ENCODE results near the gene CHERP. TPM values are rescaled to one million over a fixed set of nuclear protein-coding genes. Genes with fewer than 3 reads are reported as not detected.

The CHERP gene
- total RNA-seq, 4 donors from 2014 or later = 9.8 to 22.5 (median 12.6) TPM

- Histone ChIP-seq H3K27ac (peak overlapping the region; percentile 50 to 84 (median 58)), H3K4me1 (peaks cover 0 to 97% (median 76%) of the 10 kb centered on the region in 4 donors), H3K27me3 (no peaks in the 10 kb centered on the region), H3K4me3 (peak overlapping the region in 2 of 4 donors; percentile 16 to 28), H3K36me3 (no peaks in the 10 kb centered on the region), H3K9me3 (no peaks in the 10 kb centered on the region)
- no peak for DNase-seq (ENCODE audit: low spot score in 2 of 2)
- WGBS, 2 donors = 74 to 77% methylated on average over 13 of the region's 13 CpGs
- TF ChIP-seq POLR2A (IDR thresholded peaks at IDR 0.05) (no peak), EP300 (IDR thresholded peaks at IDR 0.05) (no peak)
- TF ChIP-seq, protein P1, sequence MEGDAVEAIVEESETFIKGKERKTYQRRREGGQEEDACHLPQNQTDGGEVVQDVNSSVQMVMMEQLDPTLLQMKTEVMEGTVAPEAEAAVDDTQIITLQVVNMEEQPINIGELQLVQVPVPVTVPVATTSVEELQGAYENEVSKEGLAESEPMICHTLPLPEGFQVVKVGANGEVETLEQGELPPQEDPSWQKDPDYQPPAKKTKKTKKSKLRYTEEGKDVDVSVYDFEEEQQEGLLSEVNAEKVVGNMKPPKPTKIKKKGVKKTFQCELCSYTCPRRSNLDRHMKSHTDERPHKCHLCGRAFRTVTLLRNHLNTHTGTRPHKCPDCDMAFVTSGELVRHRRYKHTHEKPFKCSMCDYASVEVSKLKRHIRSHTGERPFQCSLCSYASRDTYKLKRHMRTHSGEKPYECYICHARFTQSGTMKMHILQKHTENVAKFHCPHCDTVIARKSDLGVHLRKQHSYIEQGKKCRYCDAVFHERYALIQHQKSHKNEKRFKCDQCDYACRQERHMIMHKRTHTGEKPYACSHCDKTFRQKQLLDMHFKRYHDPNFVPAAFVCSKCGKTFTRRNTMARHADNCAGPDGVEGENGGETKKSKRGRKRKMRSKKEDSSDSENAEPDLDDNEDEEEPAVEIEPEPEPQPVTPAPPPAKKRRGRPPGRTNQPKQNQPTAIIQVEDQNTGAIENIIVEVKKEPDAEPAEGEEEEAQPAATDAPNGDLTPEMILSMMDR (IDR thresholded peaks at IDR 0.05) = no peak
Observed at GRCh38 chr19:16585094-16585801, 43.0 kb upstream of the CHERP start.

DNA sequence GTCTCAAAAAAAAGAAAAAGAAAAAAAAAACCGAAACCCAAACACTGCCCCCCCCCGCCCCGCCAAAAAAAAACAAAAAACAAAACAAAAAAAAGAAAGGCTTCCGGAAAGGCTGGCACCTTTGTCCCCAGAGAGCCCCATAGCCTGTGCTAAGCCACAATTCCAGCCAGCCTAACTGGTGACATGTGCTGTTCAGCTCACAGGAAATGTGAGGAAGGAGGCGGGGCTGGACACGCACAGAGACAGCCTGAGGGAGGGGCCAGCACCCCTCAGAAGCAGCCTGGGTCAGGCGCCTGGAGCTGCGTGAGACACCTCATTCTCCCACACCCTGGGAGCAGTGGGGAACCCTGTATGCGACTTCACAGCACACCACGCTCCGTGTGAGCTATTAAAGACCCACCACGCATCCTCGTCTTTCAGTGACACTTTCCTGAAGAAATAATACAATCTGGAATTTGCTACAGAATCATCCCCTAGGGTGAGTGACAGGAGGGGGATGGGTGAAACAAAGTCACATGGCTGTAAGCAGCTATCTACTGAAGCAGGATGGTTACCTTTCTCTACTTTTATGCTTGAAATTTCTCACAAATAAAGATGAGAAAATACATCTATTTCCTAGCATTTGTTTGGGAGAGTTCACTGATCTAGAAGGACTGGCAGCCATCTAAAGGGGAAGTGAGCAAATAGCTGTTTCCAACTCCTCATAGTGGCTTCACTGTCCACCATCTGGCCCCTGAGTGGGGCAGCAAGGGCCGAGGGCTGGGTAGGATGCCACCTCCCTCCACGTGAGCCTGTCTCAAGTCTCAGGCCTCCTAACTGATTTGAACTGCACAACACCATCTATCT, 42.2 kb upstream of the CHERP start:
- H3K27ac ChIP-seq = peak overlapping the region; percentile 50 to 84 (median 60)
- DNase-seq (ENCODE audit: low spot score in 2 of 2) = peak; percentile 67 to 84
- TF ChIP-seq, protein P1 (IDR thresholded peaks at IDR 0.05) = no peak
- peak in 1 of 2 donors; percentile 61 for TF ChIP-seq EP300 (IDR thresholded peaks at IDR 0.05)
- TF ChIP-seq POLR2A (IDR thresholded peaks at IDR 0.05) = peak in 1 of 2 donors; percentile 63
- peak overlapping the region in 2 of 4 donors; percentile 16 to 28 for H3K4me3 ChIP-seq
- peaks cover 0 to 97% (median 68%) of the 10 kb centered on the region in 4 donors for H3K4me1 ChIP-seq
- 5 to 7% methylated on average over 15 of the region's 15 CpGs for WGBS, 2 donors
- H3K27me3 ChIP-seq = no peaks in the 10 kb centered on the region
- H3K9me3 ChIP-seq = no peaks in the 10 kb centered on the region
- H3K36me3 ChIP-seq = no peaks in the 10 kb centered on the region

DNA sequence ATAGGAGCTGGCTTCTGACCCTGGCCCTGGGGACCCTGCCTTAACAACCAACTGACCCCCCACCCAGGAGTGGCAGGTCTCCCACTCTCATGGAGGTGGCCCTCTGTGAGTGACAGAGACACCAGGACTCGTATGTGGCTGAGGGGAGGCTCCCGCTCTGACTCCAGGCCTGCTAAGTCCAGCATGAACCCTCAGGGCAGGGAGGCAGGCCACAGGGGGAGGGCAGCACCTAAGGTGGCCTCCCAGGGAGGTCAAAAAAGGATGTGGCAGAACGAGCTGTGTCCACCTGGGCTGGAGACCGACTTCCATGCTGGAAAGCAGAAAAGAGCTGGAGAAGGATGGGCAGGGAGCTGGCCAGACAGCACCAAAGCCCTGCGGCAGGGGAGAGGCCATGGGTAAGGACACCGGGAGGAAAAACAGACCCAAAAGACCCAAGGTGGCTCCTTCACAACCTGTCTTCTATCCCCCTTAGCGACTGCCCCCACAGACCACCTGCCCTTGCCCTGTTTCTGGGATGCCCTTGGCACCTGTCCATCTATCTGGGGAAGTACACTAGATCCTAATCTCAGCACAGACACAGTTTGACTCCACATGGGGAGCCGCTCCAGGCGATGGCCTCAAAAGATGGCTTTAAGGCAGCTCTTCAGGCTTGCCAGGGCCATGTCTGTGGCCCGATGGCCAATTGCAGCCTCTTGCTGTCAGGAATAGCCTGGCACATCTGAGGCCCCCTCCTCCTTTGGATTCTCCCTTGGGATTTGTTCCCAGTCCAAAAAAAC, 40.4 kb upstream of the CHERP start:
- Histone ChIP-seq H3K4me3 (no peak overlapping the region), H3K36me3 (peaks cover 0 to 16% (median 9%) of the 10 kb centered on the region in 3 donors), H3K27me3 (no peaks in the 10 kb centered on the region), H3K4me1 (peaks cover 0 to 80% (median 51%) of the 10 kb centered on the region in 4 donors), H3K27ac (peak overlapping the region in 1 of 4 donors; percentile 84), H3K9me3 (no peaks in the 10 kb centered on the region)
- DNase-seq (ENCODE audit: low spot score in 2 of 2) = no peak
- WGBS, 2 donors = 83 to 91% methylated on average over 7 to 10 of the region's 10 CpGs
- TF ChIP-seq POLR2A (IDR thresholded peaks at IDR 0.05) (no peak), EP300 (IDR thresholded peaks at IDR 0.05) (no peak)
- TF ChIP-seq, protein P1 (IDR thresholded peaks at IDR 0.05) = no peak

DNA sequence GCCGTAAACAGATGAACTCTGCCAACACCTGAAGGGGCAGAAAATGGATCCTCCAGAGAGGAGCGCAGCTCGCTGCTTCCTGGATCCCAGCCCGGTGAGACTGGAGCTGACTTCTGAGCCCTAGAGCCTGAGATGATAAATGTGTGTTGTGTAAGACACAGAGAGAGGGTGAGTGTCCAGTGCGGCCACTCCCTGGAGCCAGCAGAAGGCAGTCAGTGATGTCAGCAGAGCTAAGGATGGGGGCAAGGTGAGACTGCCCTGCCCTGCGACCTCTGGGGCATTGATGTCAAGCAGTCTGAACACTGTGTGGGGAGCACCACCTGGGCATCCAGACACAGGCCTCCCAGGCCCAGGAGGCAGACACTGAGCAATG, 39.7 kb upstream of the CHERP start:
- Histone ChIP-seq H3K36me3 (peaks cover 0 to 23% (median 15%) of the 10 kb centered on the region in 3 donors), H3K27me3 (no peaks in the 10 kb centered on the region), H3K4me1 (peaks cover 0 to 72% (median 44%) of the 10 kb centered on the region in 4 donors), H3K27ac (peak overlapping the region in 2 of 4 donors; percentile 11 to 84), H3K9me3 (no peaks in the 10 kb centered on the region), H3K4me3 (no peak overlapping the region)
- WGBS, 2 donors = 88 to 90% methylated on average over 4 to 6 of the region's 6 CpGs
- TF ChIP-seq, protein P1 (IDR thresholded peaks at IDR 0.05) = no peak
- TF ChIP-seq EP300 (IDR thresholded peaks at IDR 0.05) = no peak
- TF ChIP-seq POLR2A (IDR thresholded peaks at IDR 0.05) = no peak
- DNase-seq (ENCODE audit: low spot score in 2 of 2) = no peak
